ENCODE results near the gene SNRPA1. TPM values are rescaled to one million over a fixed set of nuclear protein-coding genes. Genes with fewer than 3 reads are reported as not detected.

SNRPA1 gene
- total and polyA plus RNA-seq, 12 donors, result 23.8 to 51.4 (median 29.9) TPM

DNA sequence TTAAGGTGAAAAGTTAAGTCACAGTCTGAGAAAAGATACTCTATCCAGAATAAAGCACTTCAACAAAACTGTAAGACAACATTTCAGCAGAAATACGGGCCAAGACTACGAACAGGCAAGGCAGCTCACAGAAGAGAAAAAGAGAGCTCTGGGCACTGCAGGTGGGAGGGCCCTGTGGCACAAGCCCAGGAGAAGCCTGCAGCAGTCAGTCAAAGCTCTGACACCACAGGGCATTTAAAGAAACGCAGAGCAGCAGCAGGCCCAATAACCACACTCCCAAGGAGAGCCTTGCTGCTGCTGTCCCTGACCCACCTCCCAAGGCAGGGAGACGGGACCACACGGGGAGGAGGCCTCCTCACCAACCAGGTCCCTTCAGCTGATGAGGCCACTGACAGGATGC is 62.4 kb downstream of the SNRPA1 start:
- Histone ChIP-seq H3K4me1 (peaks cover 4 to 66% (median 16%) of the 10 kb centered on the region in 9 donors), H3K9me3 (peaks cover 0 to 21% (median 7%) of the 10 kb centered on the region in 11 donors), H3K4me3 (no peak overlapping the region), H3K36me3 (peaks cover 0 to 79% (median 6%) of the 10 kb centered on the region in 9 donors), H3K27ac (peak overlapping the region in 1 of 10 donors; percentile 32), H3K27me3 (no peaks in the 10 kb centered on the region)
- intact Hi-C loops (cut with DNase I), result loop anchor here in 1 of 10 donors (5.0 kb wide), 1 partner anchor 50 kb away; no protein-coding TSS in a partner anchor
- peak; percentile 12 to 91 (median 74) for ATAC-seq
- WGBS, 2 donors, result 47 to 48% methylated on average over 5 of the region's 5 CpGs
- TF ChIP-seq, protein P1, sequence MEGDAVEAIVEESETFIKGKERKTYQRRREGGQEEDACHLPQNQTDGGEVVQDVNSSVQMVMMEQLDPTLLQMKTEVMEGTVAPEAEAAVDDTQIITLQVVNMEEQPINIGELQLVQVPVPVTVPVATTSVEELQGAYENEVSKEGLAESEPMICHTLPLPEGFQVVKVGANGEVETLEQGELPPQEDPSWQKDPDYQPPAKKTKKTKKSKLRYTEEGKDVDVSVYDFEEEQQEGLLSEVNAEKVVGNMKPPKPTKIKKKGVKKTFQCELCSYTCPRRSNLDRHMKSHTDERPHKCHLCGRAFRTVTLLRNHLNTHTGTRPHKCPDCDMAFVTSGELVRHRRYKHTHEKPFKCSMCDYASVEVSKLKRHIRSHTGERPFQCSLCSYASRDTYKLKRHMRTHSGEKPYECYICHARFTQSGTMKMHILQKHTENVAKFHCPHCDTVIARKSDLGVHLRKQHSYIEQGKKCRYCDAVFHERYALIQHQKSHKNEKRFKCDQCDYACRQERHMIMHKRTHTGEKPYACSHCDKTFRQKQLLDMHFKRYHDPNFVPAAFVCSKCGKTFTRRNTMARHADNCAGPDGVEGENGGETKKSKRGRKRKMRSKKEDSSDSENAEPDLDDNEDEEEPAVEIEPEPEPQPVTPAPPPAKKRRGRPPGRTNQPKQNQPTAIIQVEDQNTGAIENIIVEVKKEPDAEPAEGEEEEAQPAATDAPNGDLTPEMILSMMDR (IDR thresholded peaks at IDR 0.05), result no peak
- DNase-seq, result no peak

Other genes starting within 250 kb of the SNRPA1 start
- gene CHSY1, start 43.2 kb downstream of the SNRPA1 start, total RNA-seq, result 10 to 100 TPM in 8 of 10 donors, 1 to 10 TPM in 2; 9.7 to 35.1 (median 15.7) TPM
- gene CHSY1, start 43.2 kb downstream of the SNRPA1 start, polyA plus RNA-seq, result 10 to 100 TPM in 1 of 2 donors, 1 to 10 TPM in 1; 6.9 to 11.3 TPM
- 10 to 100 TPM; 28.4 to 90.6 (median 42.7) TPM for gene SELENOS, start 17.8 kb downstream of the SNRPA1 start, total RNA-seq
- gene SELENOS, start 17.8 kb downstream of the SNRPA1 start, polyA plus RNA-seq, result 100 to 1,000 TPM in 1 of 2 donors, 10 to 100 TPM in 1; 48.4 to 192 TPM
- 10 to 100 TPM; 12.9 to 34.0 (median 24.7) TPM for gene PCSK6, start 194.5 kb upstream of the SNRPA1 start, total RNA-seq
- gene PCSK6, start 194.5 kb upstream of the SNRPA1 start, polyA plus RNA-seq, result 10 to 100 TPM in 1 of 2 donors, 1 to 10 TPM in 1; 4.6 to 10.3 TPM